Measurements from ENCODE around the gene NLRC5.

Gene NLRC5

GRCh38 chr16:57133031-57133430 lies 143.7 kb downstream of the NLRC5 start:
- no peak for DNase-seq

Data from NCI-H524 treated with DMSO at 0.1 percent for 48 hours (cell line).